ENCODE data around the gene CCDC17.

DNA sequence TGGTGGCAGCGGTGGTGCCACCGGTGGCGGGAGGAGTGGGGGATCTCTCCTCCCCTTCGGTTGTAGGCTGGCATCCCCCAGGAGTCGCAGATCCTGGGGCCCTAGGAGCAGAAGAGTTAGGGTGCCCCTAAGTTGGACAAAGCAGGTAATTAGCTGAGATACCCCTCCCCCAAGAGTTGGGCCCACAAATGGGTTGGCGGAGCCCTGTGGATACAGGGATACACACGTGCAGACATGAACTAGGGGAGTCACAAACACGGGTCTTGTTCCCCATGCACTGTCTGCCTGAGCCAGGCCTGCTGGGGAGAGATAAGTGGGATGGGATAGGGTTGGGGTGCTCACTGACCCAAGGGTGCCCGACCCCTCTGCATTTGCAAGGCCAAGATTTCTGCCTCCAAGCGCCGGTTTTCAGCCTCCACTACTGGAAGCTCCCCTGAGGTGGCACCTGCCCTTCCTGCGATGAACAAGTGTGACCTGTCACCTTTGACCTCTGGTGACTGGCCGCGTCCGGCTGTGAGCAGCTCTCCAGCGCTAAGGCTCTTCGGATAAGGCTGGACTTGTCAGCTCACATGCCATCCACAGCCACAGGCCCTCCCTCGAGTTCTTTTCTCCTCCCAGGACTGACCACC, 1.8 kb downstream of the CCDC17 start:
- TF ChIP-seq CTCF (IDR thresholded peaks at IDR 0.05), result no peak
- no peak for TF ChIP-seq POLR2A (IDR thresholded peaks at IDR 0.05)

Measured in heart left ventricle (tissue), 13 donors.